Smooth muscle cell (in vitro differentiated cells): ENCODE measurements around the gene GPR87. TPM values are rescaled to one million over a fixed set of nuclear protein-coding genes. Genes with fewer than 3 reads are reported as not detected.

Source experiments
- DNase-seq: peaks from one replicate; lab custom pipeline; 2025; ENCODE audit not compliant: unreplicated experiment; lab: John Stamatoyannopoulos, UW
- H2AFZ ChIP-seq: fragments of 200-600 bp; sonication (generic); 2 replicates; pipeline ENCODE4 v1.6.0; 2016; ENCODE audit warnings: antibody characterized with exemption, low read depth, mild to moderate bottlenecking
- H3F3A ChIP-seq: fragments of 200-600 bp; sonication (generic); 2 replicates; pipeline ENCODE4 v1.6.0; 2017; ENCODE audit warnings: antibody characterized with exemption, low read depth
- H3K27ac ChIP-seq: fragments of 200-600 bp; sonication (generic); 2 replicates; pipeline ENCODE4 v1.5.1; 2016; ENCODE audit warnings: low read depth, mild to moderate bottlenecking
- H3K27me3 ChIP-seq: fragments of 200-600 bp; sonication (generic); 2 replicates; pipeline ENCODE4 v1.6.1; 2016; ENCODE audit warnings: low read depth, mild to moderate bottlenecking
- H3K36me3 ChIP-seq: fragments of 200-600 bp; sonication (generic); 2 replicates; pipeline ENCODE4 v1.5.1; 2016; ENCODE audit warnings: low read depth
- H3K4me1 ChIP-seq: fragments of 200-600 bp; sonication (generic); 2 replicates; pipeline ENCODE4 v1.5.1; 2016; ENCODE audit warnings: low read depth
- H3K4me2 ChIP-seq: fragments of 200-600 bp; sonication (generic); 2 replicates; pipeline ENCODE4 v1.6.0; 2016; ENCODE audit warnings: mild to moderate bottlenecking
- H3K4me3 ChIP-seq: fragments of 200-600 bp; sonication (generic); 2 replicates; pipeline ENCODE4 v1.5.1; 2016; ENCODE audit warnings: mild to moderate bottlenecking
- H3K79me2 ChIP-seq: fragments of 200-600 bp; sonication (generic); 2 replicates; pipeline ENCODE4 v1.6.0; 2016; ENCODE audit warnings: low read depth, mild to moderate bottlenecking
- H3K9ac ChIP-seq: fragments of 200-600 bp; sonication (generic); 2 replicates; pipeline ENCODE4 v1.6.0; 2016; ENCODE audit warnings: low read depth
- H3K9me3 ChIP-seq: fragments of 200-600 bp; sonication (generic); replicated peaks from 2 replicates; pipeline ENCODE4 v1.5.1; 2016; ENCODE audit warnings: low read depth
- H4K20me1 ChIP-seq: fragments of 200-600 bp; sonication (generic); 2 replicates; pipeline ENCODE4 v1.6.0; 2016; ENCODE audit warnings: low read depth
- WGBS: methylation state at CpG from one replicate; pipeline ENCODE4 v1.1.7; 2016; ENCODE audit warnings: low lambda C conversion rate; 5-methylcytosine and 5-hydroxymethylcytosine counted together
- polyA plus RNA-seq: library from polyadenylated mRNA; unstranded; fragments of >200 nt; fragmentation: Nextera tagmentation; extraction: Ambion mirVana; gene quantifications from 2 replicates; pipeline ENCODE4 v1.2.1, GENCODE V29; 2016
- total RNA-seq: library from RNA; depleted of rRNA; stranded (reverse); fragments of >200 nt; gene quantifications from 2 replicates; pipeline ENCODE4 v1.2.3, GENCODE V29; 2014
- TF ChIP-seq, protein P1 (sequence below): fragments of 200-600 bp; sonication (generic); IDR thresholded peaks from 2 replicates; pipeline ENCODE4 v1.5.1; 2017; ENCODE audit warnings: borderline replicate concordance, mild to moderate bottlenecking, antibody characterized with exemption; ENCODE audit not compliant: insufficient read depth, poor library complexity, severe bottlenecking

GPR87 gene
- total and polyA plus RNA-seq, 2 experiments from 2014 or later, result 5.1 to 24.0 TPM

DNA sequence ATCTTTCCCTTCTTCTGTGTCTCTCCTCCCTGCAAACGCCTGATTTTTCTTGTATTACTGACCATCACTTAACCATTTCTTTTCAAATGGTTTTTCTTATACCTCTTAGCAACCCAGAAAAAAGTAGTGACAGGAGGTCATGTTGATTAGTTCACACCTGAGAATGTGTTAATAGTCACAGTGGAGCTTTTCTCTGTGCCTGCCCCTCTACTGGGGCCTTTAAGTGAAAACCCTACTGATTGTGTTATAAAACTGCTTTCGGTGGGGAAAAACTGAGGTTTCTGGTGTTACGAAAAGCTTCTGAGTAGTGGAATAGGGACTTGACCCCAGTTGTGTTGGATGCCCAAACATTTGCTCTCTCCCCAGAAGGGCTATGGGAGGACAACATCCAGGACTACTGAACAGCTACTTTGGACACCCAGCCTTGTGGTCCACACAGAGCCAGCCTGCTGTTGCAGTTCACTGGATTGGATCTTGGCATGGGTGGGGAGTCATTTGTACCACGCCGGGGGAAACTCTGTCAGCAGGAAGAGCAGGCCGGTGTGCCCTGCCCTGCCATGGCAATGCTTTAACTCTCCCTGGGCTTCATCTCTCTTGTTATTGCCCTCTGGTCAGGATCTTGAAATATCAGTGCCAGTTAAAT lies 10.3 kb downstream of the GPR87 start:
- 93% methylated on average over 6 of the region's 6 CpGs for WGBS

GRCh38 chr3:151305775-151306151 lies 10.9 kb downstream of the GPR87 start:
- 74% methylated on average over 4 of the region's 4 CpGs for WGBS
- Histone ChIP-seq H3K9me3 (no peaks in the 10 kb centered on the region), H3K27me3 (no peaks in the 10 kb centered on the region), H2AFZ (no peak overlapping the region), H3K79me2 (no peaks in the 10 kb centered on the region), H3F3A (no peaks in the 10 kb centered on the region), H3K4me1 (peaks cover 11% of the 10 kb centered on the region), H3K27ac (peak overlapping the region; percentile 79), H3K4me2 (peak overlapping the region; percentile 70), H3K4me3 (no peak overlapping the region), H4K20me1 (peaks cover 8% of the 10 kb centered on the region), H3K9ac (peak overlapping the region; percentile 39), H3K36me3 (no peaks in the 10 kb centered on the region)
- DNase-seq, result no peak
- TF ChIP-seq, protein P1, sequence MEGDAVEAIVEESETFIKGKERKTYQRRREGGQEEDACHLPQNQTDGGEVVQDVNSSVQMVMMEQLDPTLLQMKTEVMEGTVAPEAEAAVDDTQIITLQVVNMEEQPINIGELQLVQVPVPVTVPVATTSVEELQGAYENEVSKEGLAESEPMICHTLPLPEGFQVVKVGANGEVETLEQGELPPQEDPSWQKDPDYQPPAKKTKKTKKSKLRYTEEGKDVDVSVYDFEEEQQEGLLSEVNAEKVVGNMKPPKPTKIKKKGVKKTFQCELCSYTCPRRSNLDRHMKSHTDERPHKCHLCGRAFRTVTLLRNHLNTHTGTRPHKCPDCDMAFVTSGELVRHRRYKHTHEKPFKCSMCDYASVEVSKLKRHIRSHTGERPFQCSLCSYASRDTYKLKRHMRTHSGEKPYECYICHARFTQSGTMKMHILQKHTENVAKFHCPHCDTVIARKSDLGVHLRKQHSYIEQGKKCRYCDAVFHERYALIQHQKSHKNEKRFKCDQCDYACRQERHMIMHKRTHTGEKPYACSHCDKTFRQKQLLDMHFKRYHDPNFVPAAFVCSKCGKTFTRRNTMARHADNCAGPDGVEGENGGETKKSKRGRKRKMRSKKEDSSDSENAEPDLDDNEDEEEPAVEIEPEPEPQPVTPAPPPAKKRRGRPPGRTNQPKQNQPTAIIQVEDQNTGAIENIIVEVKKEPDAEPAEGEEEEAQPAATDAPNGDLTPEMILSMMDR, result no peak

More for the DNA sequence above, 10.3 kb downstream of the GPR87 start:
- peak overlapping the region; percentile 70 for H3K4me2 ChIP-seq
- H3K4me3 ChIP-seq, result no peak overlapping the region
- no peak for DNase-seq
- TF ChIP-seq, protein P1, result no peak
- peaks cover 5% of the 10 kb centered on the region for H4K20me1 ChIP-seq
- H3K27me3 ChIP-seq, result no peaks in the 10 kb centered on the region
- H3F3A ChIP-seq, result no peaks in the 10 kb centered on the region
- H3K4me1 ChIP-seq, result peaks cover 11% of the 10 kb centered on the region
- no peak overlapping the region for H2AFZ ChIP-seq
- no peaks in the 10 kb centered on the region for H3K36me3 ChIP-seq
- H3K79me2 ChIP-seq, result no peaks in the 10 kb centered on the region
- peak overlapping the region; percentile 79 for H3K27ac ChIP-seq
- H3K9ac ChIP-seq, result peak overlapping the region; percentile 39
- no peaks in the 10 kb centered on the region for H3K9me3 ChIP-seq

DNA sequence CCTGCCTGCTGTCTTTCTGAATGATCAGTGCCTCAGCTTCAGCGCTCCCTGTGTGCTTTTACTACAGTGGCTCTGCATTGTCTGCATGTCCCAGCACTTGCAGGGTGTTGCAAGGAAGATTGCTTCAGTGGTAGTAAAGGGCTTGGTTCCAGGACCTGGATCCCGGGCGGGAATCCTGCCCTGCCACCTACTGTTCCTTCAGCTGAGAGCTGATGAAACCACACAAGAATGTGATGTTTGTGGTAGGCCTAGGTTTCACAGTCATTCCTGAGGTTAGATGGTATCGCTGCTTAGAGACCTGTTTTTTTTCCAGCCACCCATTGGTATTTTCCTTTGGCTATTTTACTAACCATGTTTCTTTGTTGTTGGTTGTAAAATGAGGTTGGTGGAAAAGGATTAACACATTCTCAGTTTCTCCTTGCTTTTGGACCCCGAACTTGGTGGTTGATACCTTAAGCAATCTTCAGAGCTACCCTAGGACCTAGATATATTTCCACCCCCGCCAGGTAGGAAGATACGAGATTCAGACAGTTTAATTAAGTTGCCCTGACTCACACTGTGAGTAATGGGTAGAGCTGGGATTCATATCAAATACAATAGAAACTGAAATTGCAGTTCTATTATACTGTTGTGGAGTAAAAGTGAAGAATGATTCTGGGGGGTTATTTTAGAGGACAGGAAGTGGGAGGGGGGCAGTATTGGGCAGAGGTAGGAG lies 11.4 kb downstream of the GPR87 start:
- Histone ChIP-seq H3K79me2 (no peaks in the 10 kb centered on the region), H4K20me1 (peaks cover 8% of the 10 kb centered on the region), H3K4me2 (peak overlapping the region; percentile 70), H3K4me3 (no peak overlapping the region), H3K27me3 (no peaks in the 10 kb centered on the region), H3K9ac (peak overlapping the region; percentile 39), H2AFZ (no peak overlapping the region), H3K4me1 (peaks cover 11% of the 10 kb centered on the region), H3K9me3 (no peaks in the 10 kb centered on the region), H3K27ac (peak overlapping the region; percentile 79), H3K36me3 (no peaks in the 10 kb centered on the region), H3F3A (no peaks in the 10 kb centered on the region)
- no peak for DNase-seq
- WGBS, result 12% methylated on average over 7 of the region's 7 CpGs
- TF ChIP-seq, protein P1, result no peak

DNA sequence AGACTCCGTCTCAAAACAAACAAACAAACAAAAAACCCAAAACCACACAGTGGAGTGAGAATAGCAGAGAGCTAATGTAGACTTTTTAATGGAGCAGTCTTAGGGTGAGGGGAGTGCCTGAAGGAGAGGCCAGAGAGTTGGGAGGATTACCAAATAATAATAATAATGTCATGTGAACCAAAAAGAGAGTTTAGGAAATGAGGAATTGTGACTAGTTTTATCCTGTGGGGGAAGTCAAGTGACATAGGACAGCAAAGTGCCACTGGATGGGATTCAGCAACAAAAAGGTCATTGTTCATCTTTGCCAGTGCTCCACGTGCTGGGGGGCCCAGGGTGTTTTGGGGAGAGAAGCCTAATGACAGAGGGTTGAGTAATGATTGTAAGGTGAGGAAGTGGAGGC lies 12.9 kb downstream of the GPR87 start:
- no peaks in the 10 kb centered on the region for H3F3A ChIP-seq
- H3K27ac ChIP-seq, result peak overlapping the region; percentile 79
- no peaks in the 10 kb centered on the region for H3K27me3 ChIP-seq
- no peaks in the 10 kb centered on the region for H3K79me2 ChIP-seq
- TF ChIP-seq, protein P1, result no peak
- no peaks in the 10 kb centered on the region for H3K36me3 ChIP-seq
- no peak for DNase-seq
- no peak overlapping the region for H3K4me2 ChIP-seq
- H3K9ac ChIP-seq, result no peak overlapping the region
- no peak overlapping the region for H3K4me3 ChIP-seq
- peaks cover 8% of the 10 kb centered on the region for H4K20me1 ChIP-seq
- 84% methylated on average over 2 of the region's 2 CpGs for WGBS
- peaks cover 11% of the 10 kb centered on the region for H3K4me1 ChIP-seq
- no peaks in the 10 kb centered on the region for H3K9me3 ChIP-seq
- H2AFZ ChIP-seq, result no peak overlapping the region
